Stimulated activated CD8-positive, alpha-beta memory T cell treated with anti-CD3 and anti-CD28 coated beads, Interleukin-7, amount 100 ng/mL, for 48 hours (primary cell): ENCODE data around the gene EWSR1.

ENCODE experiments used
- DNase-seq, 2 donors: peaks; one replicate each; pipeline ENCODE4 v3.0.0-alpha.2; 2020; ENCODE audit warnings: low read depth in 1 of 2; ENCODE audit errors: extremely low read depth in 1 of 2

Gene EWSR1

DNA sequence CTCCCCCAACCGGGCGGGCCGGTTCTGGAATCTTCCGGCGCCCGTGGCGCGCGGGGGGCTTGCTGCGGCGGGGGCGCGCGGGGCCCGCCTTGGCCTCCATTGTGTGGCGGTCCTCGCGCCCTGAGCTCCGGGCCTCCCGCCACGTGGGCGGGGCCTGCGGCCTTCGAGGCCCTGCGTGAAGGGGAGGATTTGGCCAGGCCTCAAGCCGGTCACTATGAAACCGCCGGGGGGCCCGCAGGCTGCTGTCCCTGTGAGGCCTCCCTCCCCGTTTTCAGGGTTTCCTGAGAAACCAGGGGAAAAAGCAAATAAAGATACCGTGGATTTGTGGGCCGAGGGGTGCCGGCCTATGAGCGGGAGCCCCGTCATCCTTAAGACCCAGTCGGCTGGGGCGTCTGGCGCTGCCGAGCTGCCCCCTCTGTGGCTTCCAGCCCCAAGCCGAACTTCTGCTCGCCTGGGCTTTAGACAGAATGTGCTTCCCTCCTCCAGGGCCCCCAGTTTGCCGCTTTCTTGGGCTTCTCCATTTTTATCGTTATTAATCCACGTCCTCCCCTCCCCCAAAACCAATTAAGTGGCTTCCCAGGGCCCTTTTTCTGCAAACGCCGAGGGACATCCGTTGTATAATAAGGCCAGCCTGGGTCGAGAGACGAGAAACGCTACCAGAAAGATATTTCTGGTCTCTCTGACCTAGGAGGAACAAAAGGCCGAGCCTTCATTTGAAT is 602 bp downstream of the EWSR1 start:
- peak in 1 of 2 donors; percentile 19 for DNase-seq

DNA sequence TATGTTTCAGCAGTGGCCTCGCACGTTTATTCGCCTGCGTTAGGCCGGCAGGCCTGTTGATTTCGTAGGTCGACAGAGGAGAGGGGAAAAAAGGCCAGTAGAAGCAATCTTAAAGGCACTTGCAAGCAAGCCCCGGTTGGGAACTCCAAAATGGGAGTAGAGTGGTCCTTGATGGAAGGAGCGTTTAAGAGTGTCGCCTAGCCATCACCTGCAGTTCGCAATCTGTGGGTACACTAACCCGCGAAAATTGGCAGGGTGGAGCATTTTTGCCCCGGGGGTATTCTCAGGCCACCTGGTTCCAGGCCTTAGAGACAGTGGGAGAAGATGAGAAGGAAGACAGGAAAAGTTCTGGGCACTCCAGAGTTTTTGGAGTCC is 1.1 kb downstream of the EWSR1 start:
- no peak for DNase-seq

DNA sequence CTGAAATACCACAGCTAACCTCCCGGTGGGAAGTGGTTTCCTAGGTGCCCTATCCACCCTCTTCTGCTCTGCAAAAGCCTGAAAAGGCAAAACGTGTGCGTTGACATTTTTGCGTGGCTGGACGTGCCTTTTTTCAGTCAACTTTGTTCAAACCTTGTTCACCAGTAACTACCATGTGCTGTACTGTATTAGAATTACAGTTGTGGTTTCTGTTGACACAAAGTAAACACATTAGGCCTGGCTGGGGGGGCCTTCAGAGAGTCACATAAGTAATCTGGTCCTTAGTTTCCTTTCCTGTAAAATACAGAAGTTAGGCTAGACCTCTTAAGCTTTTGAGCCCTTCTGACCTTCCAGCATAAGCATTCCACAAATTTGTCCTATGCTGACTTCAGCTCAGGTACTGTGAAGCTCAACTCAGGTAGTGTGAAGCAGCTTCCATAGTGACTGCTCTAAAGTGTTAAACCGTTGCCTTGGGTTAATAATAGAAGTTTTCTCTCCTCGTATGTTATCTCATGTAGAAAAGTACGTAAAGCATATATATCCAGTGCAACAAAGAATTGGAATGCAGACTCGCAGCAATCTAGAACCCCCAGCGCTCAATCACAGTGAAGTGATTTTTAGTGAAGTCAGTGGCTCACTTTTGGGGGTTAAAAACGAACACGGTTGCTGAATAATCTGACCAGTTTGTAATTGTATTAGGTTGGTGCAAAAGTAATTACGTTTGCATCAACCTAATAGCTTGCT is 1.8 kb downstream of the EWSR1 start:
- no peak for DNase-seq

DNA sequence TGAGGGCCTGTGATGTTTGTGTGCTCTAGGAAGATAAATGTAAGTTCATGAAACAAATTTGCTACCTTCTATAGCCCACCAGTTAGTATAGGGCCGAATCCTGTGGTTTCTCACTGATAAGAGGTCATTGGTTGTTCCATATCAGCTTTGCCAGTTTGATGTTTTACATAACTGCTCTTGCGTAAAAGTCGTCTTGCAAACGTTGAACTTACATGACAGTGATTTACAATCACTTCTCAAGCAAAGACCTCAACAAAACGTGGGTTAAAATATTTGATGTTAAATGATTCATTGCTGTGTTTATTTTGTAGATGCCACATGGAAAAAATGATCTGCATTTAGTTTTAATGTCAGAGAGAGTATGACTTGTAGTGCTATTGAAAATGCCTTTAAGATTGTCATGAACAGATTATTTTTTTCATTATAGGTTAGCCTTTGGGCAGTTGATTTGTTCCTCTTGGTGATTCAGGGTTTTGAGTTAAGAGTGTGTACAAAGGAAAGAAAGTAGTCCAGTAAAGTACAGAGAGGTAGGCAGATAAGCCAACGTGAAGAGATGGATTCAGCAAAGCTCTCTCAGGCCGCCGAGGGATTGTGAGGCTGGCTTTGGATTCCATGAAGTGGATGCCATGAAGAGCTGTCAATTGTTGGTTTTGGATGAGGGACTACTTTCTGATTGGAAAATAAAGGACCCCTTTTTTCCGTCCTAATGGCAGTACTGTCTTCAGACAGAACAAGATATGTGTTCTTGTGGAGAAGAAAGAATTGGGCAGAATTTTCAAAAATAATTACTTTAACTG is 2.6 kb downstream of the EWSR1 start:
- no peak for DNase-seq

DNA sequence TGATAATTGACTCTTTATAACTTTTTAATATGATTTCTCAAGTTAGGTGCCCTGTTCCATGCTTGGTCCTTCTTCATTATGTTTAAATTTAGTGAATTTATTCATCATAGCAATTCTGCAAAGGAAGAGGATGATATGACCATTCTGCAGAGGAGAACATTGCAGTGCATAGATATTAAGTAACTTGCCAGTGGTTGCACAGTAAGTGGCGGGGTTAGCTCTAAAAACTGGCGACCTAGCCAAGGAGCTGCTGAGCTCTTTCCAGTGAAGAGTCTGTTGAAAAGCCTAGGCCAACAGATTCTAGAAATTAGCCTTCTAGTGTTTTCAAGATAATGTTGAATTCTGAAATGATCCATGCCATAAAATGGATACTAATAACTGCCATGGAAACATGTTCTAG is 4.6 kb downstream of the EWSR1 start:
- DNase-seq = no peak

DNA sequence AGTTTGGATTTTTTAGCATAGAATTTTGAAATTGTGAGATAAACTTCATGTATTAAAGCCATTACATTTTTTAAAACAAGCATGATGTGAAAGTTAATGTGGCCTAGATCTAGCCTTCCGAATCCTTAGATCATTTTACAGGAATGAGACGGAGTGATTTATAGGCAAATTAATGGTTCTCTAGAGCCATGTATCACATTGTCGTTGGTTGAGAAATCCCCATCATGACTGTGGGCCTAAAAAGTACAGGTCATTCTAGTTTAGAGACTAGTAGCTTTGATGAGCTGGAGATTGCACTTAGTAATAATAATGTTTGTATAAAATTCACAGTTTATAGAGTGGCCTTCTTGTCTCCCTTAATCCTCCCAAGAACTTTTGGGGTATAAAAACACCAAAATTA is 7.1 kb downstream of the EWSR1 start:
- no peak for DNase-seq

DNA sequence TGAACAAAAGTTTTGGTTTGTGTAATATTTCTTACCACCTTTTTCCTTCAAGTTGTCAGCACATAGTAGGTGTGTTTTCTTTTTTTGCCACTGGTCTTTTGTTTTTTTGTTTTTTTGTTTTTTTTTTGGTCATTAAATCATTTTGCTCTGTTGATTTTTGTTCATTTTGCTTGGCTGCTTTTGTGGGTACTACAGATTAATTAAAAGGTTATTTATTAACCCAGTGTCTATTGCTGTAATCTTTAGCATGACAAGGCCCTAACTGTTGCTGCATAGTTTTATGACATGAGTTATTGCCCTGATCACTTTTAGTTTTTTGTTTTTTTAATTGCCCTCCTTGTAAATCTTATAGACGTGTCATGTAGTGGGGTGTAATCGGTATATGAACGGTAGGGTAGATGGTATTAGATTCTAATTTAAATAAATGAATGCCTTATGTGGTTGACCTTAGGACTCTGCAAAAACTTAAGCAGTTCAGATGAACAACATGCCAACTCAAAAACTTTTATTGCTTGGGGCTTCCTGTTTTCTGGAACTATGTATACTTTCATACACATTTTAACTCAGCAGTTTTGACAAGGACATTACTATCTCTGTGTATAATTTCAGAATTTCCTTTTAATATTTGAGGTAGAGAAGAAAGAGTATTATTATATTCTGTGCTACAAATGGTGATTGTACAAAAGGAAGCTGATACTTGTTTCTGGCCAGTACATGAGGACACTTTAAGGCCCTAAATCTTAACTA is 7.9 kb downstream of the EWSR1 start:
- no peak for DNase-seq

DNA sequence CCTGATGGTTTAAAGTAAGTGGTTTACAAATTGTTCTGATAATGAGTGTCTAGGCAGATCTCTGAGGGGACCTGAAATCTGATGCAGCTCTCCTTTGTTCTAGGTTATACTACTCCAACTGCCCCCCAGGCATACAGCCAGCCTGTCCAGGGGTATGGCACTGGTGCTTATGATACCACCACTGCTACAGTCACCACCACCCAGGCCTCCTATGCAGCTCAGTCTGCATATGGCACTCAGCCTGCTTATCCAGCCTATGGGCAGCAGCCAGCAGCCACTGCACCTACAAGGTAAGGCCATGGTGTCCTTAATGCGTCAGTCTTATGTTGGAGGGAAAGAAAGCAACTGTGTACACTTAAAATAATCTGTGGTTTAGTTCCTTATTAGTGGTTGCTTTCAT is 9.9 kb downstream of the EWSR1 start:
- DNase-seq = no peak

DNA sequence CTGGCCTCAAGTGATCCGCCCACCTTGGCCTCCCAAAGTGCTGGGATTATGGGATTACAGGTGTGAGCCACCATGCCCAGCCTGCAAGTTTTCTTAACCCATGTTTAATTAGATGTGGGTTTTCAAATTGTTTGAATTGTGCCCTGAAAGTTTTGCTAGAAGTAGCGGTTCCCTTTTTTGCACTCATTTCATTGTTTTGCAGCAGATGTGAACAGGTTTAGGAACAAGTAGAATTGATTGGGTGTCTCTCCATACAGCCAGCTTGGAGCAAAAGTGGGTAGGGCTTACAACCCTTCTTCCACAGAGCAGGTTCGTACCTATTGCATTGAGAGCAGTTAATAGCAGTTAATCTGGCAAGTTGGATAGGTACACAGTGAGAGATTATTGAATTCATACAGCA is 16.1 kb downstream of the EWSR1 start:
- DNase-seq = no peak

DNA sequence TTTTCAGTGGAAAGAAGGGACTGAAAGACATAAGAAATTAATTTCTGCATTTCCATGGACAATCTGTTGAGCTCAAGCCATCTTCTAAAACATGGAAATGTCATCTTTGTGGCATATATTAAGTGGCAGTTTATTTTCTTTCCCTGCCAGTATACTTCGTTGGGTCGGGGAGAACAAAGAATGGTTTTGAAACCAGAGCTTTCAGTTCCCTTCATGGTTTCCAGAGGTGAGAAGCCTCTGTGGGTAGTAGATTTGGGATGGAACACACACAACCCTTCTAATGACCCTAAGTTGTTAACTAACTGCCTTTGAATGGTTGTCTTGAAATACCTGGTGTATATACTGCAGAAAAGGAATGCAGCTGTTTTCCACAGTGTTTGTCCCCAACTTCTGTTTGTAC is 20.8 kb downstream of the EWSR1 start:
- DNase-seq = no peak

DNA sequence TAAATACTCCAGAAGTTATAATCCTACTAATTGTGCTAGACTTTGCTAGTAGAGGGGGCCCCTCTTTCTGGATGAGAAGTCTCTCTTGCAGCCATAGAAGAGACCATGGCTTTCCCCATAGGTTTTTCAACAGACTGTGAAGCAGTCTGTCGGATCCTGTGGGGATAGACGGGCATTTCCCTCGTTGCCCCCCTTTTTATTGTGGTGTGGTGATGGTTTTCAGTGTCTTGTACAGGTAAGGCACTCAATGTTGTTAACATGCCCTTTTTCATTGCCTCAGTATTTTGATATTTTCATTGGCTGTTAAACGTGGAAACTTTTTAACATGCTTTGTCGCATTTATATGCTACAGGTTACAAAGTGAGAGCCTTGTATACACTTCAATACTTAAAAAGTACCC is 22.0 kb downstream of the EWSR1 start:
- no peak for DNase-seq

DNA sequence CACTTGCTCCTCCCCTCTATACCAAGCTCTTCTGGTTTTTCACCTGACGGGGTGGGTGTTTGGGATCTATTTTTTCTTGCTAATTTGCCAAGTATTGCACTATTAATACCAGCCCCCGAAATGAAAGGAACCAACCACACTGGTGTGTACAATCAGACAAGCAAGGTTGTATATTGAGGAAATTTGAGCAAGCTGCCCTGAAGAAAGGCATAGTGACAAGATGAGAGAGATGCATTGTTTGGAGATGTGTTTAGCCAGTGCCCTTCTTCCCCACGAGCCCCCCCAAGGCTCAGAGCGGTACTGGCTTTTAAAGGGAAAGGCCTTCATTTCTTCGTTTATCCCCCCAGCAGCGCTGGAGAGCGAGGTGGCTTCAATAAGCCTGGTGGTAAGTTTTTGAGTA is 23.1 kb downstream of the EWSR1 start:
- no peak for DNase-seq

DNA sequence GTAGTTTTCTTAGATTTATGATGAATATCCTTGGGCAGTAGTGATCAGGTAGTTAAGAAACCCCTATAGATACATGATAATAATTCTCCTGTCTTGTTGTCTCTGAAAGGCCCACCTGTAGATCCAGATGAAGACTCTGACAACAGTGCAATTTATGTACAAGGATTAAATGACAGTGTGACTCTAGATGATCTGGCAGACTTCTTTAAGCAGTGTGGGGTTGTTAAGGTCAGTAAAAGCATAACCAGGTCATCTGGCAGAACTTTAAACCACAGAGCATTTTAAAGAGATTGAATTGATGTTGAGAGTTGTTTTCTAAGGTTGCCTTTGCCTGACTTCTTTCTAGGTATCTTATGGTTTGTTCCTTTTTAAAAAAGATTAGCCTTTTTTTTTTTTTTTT is 24.3 kb downstream of the EWSR1 start:
- DNase-seq = no peak

DNA sequence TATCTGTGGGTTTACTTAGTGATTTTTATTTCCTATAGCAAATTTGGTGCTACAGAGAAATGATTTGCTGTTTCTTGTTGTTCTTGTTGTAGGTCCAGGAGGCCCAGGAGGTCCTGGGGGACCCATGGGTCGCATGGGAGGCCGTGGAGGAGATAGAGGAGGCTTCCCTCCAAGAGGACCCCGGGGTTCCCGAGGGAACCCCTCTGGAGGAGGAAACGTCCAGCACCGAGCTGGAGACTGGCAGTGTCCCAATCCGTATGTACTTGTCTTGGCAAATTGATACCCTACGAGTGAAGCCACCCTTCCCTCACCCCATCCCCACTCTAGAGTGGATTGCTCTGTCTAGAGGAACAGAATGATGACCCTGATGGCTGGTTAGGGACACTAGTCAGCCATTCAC is 30.6 kb downstream of the EWSR1 start:
- DNase-seq = no peak

DNA sequence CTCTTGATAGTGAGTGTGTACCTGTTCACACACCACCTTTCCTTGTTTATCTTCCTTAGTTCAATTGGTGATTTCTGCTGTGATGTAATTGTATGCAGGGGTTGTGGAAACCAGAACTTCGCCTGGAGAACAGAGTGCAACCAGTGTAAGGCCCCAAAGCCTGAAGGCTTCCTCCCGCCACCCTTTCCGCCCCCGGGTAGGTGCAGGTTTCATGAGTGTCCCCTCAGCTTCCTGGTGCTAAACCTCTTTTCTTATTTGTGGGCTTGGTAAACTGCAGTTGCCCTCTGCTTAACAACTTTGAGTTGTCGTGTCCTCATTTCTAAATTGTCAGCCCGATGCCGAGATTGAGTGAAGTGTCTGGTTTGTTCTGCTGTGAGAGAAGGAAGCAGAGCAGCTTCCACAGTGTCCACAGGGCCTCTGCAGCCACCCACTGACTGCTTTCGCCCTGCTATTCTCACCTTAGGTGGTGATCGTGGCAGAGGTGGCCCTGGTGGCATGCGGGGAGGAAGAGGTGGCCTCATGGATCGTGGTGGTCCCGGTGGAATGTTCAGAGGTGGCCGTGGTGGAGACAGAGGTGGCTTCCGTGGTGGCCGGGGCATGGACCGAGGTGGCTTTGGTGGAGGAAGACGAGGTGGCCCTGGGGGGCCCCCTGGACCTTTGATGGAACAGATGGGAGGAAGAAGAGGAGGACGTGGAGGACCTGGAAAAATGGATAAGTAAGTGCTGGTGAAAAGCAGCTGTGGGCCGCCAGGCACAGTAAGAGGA is 31.2 kb downstream of the EWSR1 start:
- DNase-seq = no peak

DNA sequence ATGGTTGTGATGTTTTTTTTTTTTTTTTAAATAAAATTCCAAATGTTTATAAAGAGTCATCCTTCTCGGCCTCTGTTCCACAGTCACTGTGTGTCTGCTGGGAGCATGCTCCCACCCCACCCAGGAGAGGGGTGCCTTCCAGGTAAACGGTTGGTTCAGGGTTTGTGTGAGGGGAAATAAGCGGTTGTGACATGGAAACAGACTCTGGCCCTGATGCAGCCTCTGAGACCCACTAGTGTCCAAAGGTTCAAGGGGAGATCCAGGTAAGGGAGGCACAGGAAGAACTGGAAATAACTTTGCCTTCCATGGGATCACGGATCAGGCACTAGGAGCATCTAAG is 32.4 kb downstream of the EWSR1 start:
- no peak for DNase-seq

DNA sequence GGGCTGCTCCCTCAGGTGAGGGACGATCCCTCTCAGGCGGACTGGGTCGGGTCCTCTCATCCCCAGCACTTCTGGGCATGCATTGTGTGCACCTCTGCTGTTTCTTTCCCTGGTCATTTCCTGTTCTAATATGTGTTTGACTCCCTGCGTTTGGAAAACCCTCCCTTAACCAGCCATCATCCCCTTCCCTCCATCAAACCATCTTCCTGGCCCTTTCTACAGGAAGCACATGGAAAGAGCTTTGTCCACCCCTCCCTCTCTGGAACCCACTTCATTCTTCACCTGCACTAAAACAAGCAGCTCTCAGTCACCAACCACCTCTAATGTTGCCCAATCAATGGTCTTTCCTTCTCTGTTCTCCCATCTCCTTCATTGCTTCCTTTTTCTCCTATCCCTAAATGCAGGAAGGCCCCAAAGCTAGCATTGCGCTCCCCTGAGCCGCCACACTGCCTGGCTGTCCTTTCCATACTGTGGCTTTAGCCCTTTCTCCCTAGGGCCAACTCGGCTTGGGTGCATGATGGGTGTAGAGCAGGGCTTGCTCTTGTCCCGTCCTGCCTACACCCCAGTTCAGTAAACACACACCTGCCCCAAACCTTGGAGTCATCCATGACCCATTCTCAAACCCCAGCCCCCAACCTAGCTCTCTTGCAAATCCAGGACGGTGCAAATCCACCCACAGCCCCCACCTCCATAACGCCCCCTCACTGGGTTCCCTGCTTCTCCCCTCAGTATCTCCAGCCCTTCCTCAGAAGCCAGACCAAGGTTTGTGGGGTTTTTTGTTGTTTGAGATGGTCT is 32.9 kb downstream of the EWSR1 start:
- DNase-seq = no peak

DNA sequence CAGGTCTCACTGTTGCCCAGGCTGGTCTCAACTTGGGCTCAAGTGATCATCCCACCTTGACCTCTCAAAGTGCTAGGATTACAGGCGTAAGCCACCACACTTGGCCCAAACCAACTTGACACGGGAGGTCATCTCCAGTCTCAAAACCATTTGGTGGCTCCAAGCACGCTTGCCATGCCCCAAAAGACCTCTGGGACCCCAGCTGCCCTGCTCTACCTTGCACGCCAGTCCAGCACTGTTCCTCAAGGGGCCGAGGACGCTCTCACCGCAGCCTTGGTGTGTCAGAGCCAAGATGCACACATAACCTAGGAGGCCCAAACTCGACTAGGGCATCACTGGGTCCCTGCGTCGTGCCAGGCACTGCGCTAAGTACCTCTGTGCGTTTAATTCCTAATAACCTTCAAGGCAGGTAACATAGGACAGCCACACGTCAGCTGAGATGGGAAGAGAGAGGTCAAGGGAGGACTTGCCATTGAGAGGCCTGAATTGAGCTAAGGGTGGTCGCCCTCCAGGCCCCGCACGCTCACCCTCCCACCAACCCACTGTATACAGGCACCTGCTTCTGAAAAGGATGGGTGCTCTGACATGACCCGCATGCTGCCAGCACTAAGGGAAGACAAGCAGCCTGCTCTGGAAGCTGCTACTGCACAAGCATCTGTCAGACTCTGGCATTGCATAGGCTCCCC is 33.8 kb downstream of the EWSR1 start:
- no peak for DNase-seq

DNA sequence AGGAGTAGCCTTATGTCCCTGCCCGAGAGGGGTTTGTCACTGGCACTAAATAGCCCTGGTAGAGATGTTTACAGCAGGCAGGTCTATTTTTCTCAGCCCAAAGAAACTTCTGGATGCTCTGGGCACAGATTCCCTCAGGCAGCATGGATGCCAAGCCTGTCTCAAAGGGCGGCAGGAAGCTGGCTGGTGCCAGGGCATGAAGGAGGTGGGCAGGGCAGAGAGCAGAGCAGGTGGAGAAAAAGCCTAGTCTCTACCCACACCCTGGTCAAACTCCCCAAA is 34.3 kb downstream of the EWSR1 start:
- no peak for DNase-seq
